ENCODE data around the gene AAK1.

GRCh38 chr2:69456950-69457445 lies 186.5 kb downstream of the AAK1 start:
- TF ChIP-seq CTCF (IDR thresholded peaks at IDR 0.05) (no peak), POLR2AphosphoS5 (IDR thresholded peaks at IDR 0.05; ENCODE audit: insufficient read depth in 1 of 2, low read depth in 1 of 2) (no peak), POLR2A (IDR thresholded peaks at IDR 0.05) (no peak)
